SKM-1 treated with dmso at 0.1 percent for 144 hours (cell line): ENCODE measurements around the gene ECE2.
"Not testable (repeated sequence)": the region's sequence is repeated elsewhere in the genome, so short reads cannot be mapped to it uniquely, and the experiment has no call there.

Experiments
- DNase-seq: peaks from one replicate; lab custom pipeline; 2025; ENCODE audit not compliant: unreplicated experiment; lab: John Stamatoyannopoulos, UW

Gene ECE2

GRCh38 chr3:184335661-184336546 is 60.1 kb downstream of the ECE2 start:
- peak; percentile 26 for DNase-seq

- DNase-seq = no peak
Observed at GRCh38 chr3:184336547-184337398, 61.0 kb downstream of the ECE2 start.

DNA sequence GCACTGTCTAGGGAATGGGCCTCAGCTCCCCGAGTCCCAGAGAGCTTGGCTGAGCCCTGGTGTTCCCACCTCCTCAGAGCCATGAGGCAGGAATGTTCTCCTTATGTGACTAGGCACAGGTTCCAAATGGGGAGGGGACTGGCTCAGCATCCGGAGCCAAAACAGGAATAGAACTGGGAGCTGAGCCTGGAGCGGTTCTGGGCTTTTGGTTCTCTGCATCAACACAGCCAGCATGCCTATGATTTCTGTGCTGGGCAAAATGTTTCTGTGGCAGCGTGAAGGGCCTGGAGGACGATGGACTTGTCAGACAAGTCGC is 61.5 kb downstream of the ECE2 start, which contains the start of gene FAM131A:
Gene FAM131A, plus strand, starts transcription at position 202 of the 316 bp plus-strand sequence. Its CDS starts 31 bp downstream, at position 233.
- no peak for DNase-seq

GRCh38 chr3:184337981-184338380 is 62.2 kb downstream of the ECE2 start:
- DNase-seq = no peak

GRCh38 chr3:184338511-184338945 is 62.7 kb downstream of the ECE2 start:
- DNase-seq = no peak

GRCh38 chr3:184339001-184339400 is 63.2 kb downstream of the ECE2 start:
- DNase-seq = no peak

GRCh38 chr3:184339451-184340135 is 63.8 kb downstream of the ECE2 start:
- not testable (repeated sequence) for DNase-seq

DNA sequence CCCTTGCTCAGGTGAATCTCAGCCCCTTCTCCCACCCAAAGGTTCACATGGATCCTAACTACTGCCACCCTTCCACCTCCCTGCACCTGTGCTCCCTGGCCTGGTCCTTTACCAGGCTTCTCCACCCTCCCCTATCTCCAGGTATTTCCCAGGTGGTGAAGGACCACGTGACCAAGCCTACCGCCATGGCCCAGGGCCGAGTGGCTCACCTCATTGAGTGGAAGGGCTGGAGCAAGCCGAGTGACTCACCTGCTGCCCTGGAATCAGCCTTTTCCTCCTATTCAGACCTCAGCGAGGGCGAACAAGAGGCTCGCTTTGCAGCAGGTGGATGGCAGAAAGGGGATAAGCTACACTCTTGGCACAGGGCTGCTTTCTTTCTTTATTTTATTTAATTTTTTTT is 66.1 kb downstream of the ECE2 start:
- no peak for DNase-seq
